Measurements from ENCODE around the gene B4GALT5.
"Not testable (repeated sequence)": the region's sequence is repeated elsewhere in the genome, so short reads cannot be mapped to it uniquely, and the experiment has no call there.

B4GALT5 gene

DNA sequence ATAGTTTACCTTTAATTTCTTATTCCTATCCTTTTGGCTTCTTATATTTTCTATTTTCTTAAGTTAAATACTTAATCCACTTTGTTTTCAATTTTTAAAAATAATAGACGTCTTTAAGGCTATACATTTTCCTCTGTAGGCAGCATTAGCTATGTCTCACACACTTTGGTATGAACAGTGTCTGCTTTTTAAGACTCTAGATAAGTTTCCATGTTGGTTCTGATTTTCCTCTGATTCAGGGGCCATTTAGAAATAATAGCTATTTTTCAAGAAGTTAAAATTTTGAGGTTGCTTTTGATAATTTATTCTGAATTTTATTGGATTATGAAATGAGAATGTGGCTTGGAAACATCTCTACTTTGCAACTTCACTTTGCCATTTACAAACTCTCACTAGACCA is 91.4 kb downstream of the B4GALT5 start:
- TF ChIP-seq, protein P1, sequence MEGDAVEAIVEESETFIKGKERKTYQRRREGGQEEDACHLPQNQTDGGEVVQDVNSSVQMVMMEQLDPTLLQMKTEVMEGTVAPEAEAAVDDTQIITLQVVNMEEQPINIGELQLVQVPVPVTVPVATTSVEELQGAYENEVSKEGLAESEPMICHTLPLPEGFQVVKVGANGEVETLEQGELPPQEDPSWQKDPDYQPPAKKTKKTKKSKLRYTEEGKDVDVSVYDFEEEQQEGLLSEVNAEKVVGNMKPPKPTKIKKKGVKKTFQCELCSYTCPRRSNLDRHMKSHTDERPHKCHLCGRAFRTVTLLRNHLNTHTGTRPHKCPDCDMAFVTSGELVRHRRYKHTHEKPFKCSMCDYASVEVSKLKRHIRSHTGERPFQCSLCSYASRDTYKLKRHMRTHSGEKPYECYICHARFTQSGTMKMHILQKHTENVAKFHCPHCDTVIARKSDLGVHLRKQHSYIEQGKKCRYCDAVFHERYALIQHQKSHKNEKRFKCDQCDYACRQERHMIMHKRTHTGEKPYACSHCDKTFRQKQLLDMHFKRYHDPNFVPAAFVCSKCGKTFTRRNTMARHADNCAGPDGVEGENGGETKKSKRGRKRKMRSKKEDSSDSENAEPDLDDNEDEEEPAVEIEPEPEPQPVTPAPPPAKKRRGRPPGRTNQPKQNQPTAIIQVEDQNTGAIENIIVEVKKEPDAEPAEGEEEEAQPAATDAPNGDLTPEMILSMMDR (conservative IDR thresholded peaks at IDR 0.05; ENCODE audit: low read depth, low read length): no peak
- DNase-seq (ENCODE audit: low read depth): no peak
- H3K4me3 ChIP-seq (ENCODE audit: low read depth, low read length): no peak overlapping the region

DNA sequence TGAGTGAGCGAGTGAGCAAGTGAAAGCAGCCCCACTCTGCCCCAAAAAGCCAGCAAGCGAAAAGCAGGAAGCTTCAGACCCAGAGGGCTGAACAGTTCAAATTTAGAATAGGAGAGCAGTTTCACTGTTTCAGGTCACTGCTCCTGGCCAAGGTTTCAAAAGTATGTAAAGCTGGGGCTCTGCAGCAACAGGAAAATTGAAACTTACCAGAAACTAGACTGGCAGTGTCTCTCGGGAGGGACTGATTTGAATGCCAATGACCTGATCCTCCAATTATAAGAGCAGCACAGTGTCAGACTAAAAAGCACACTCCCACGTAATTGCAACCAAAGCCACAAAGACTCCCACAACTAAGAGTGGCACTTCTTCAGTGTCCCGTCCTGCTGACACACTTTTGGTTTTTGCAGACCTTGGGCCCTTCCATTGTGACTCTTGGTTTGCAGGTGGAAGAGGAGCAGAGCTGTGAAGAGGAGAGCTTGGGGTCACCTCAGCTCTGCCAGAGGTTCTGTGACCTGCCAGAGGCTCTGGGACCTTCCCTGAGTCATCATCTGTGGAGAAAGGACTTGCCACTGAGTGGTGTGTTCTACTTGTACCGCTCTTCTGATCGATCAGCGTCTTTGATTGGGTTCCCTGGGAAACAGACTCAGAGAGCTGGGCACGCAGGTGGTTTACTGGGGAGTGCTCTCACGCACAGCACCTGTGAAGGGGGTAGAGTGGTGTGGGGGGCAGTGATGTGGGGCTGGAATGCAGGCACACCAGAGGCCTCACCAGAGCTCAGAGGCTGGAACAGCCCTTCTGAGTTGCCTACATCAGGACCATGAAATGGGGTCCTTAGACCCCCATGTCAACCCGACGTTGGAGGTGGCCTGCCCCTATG is 93.1 kb downstream of the B4GALT5 start:
- TF ChIP-seq, protein P1 (conservative IDR thresholded peaks at IDR 0.05; ENCODE audit: low read depth, low read length): no peak
- DNase-seq (ENCODE audit: low read depth): no peak
- no peak overlapping the region for H3K4me3 ChIP-seq (ENCODE audit: low read depth, low read length)

DNA sequence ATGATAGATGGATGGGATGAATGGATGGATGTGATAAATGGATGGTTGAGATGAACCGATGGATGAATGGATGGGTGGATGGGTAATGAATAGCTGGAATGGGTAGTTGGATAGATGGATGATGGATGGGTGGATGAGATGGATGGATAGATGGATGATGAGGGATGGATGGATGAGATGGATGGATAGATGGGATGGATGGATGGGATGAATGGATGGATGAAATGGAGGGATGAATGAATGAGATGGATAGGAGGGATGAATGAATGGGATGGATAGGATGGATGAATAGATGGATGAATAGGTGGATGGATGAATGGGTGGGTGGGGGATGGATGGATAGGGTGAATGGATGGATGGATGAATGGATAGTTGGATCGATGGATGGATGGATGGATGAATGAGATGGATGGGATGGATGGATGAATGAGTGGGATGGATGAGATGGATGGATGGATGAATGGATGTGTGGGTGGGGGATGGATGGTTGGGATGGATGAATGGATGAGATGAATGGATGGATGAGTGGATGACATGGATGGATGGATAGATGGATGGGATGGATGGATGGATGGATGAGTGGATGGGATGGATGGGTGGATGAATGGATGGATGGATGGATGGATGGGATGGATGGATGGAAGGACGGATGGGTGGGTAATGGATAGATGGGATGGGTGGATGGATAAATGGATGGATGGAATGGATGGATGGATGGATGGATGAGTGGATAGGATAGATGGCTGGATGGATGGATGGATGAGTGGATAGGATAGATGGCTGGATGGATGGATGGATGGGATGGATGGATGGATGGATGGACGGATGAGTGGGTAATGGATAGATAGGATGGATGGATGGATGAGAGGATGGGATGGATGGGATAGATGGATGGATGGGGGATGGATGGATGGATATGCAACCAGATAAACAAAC is 94.3 kb downstream of the B4GALT5 start:
- TF ChIP-seq, protein P1 (conservative IDR thresholded peaks at IDR 0.05; ENCODE audit: low read depth, low read length): no peak
- H3K4me3 ChIP-seq (ENCODE audit: low read depth, low read length): no peak overlapping the region
- DNase-seq (ENCODE audit: low read depth): no peak

DNA sequence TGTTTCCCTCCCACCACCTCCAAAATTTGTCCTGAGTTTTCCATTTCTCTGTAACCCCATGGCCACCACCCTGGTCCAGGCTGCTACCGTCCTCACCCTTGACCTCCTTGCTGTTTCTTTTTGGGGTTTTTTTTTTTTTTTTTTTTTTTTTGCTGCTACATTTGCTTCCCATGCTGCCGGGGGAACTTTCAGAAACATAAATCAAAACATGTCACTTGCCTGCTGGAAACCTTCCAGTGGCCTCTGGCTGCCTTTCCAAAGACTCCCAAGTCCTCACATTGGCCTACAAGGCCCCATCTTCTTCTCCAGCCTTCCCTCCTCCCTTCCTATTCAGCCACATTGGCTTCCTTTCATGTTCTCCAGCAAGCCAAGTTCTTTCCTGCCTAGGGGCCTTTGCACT is 95.4 kb downstream of the B4GALT5 start:
- H3K4me3 ChIP-seq (ENCODE audit: low read depth, low read length): no peak overlapping the region
- no peak for DNase-seq (ENCODE audit: low read depth)
- TF ChIP-seq, protein P1 (conservative IDR thresholded peaks at IDR 0.05; ENCODE audit: low read depth, low read length): no peak

DNA sequence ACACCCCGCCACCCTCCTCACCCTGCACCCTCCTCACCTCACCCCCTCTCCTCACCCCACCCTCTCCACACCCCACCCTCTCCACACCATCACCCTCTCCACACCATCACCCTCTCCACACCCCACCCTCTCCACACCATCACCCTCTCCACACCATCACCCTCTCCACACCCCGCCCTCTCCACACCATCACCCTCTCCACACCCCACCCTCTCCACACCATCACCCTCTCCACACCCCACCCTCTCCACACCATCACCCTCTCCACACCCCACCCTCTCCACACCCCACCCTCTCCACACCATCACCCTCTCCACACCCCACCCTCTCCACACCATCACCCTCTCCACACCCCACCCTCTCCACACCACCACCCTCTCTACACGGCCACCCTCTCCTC is 96.3 kb downstream of the B4GALT5 start:
- DNase-seq (ENCODE audit: low read depth): not testable (repeated sequence)

DNA sequence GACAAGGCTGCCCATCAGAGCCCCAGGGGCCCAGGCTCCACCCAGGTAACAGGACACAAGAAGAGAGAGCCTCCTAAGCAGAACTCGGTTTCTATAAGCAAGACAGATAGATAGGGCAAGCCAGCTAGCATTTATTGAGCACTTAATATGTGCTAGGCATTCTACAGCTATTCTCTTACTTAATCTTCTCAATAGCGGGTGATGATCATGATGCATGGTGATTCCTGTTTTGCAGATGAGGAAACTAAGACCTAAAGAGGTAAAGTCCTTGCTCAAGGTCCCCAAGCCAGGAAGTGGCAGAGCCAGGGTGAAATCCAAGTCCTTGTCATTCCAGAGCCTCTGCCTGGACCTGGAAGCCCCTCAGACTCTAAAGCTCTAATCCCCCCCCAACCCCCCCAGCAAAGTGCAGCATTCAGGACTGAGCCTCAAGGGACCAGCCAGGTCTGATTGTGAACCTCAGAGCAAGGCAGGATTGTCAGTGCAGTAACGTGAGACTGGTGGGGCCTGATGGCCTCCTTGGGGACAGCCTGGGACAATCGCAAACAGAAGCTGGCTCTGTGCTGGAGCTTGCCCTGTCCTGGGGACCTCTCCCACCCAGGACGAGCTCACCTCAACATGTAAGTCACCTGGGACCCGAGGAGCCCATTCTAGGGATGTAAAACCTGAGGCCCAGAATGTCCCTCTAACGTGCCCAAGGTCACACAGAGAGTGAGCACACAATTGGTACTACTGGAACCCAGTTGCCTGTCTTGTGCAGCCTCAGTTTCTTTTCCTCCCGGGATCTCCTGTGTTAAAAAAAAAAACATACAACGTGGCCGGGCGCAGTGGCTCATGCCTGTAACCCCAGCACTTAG is 97.3 kb downstream of the B4GALT5 start:
- DNase-seq (ENCODE audit: low read depth): no peak
- H3K4me3 ChIP-seq (ENCODE audit: low read depth, low read length): no peak overlapping the region
- TF ChIP-seq, protein P1 (conservative IDR thresholded peaks at IDR 0.05; ENCODE audit: low read depth, low read length): no peak

More for the DNA sequence above, 96.3 kb downstream of the B4GALT5 start:
- H3K4me3 ChIP-seq (ENCODE audit: low read depth, low read length): not testable (repeated sequence)

Data from choroid plexus epithelial cell (primary cell).